Measurements from ENCODE around the gene PPIL1. TPM values are rescaled to one million over a fixed set of nuclear protein-coding genes. Genes with fewer than 3 reads are reported as not detected.
"Not testable (repeated sequence)": the region's sequence is repeated elsewhere in the genome, so short reads cannot be mapped to it uniquely, and the experiment has no call there.

The PPIL1 gene
- total and polyA plus RNA-seq, 2 experiments from 2014 or later, result 20.4 to 27.1 TPM

DNA sequence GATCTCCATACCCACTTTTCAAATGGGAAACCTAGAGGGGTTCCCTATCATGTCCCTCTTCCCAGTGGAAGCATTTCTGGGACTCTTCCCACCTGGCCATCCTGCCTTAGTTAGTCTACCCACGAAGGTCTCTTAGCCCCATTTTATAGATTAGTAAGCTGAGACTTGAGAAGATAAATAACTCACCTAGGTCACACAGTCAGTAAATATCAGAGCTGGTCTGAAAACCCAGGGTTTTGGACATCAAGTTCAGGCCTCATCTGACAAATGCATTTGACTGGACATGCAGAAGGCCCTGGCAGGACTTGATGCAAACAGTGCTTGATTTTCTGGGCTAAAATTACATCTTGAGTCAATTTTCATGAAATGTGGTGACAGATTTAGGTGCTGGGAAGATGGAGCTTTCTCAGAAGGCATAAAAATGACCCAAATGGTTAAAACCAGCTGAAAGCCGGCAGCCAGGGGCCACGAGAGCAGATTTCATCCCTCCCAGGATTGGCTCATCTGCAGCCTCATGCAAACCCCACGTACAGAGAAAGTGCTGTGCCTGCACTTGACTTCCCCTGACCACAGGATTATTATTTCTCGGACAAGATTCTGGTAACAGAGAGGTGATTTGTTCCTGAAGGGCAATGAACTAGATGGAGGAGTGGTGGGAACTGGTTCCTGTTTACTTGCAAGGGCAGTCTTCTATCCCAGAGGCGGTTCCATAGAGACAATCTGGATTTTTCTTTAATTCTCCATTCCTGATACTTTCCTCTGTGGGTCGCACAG, 58.5 kb downstream of the PPIL1 start:
- H3K9me2 ChIP-seq (ENCODE audit: insufficient read depth), result no peaks in the 10 kb centered on the region
- no peaks in the 10 kb centered on the region for H4K20me1 ChIP-seq (ENCODE audit: insufficient read depth)
- H3K9me3 ChIP-seq (ENCODE audit: low read depth), result no peaks in the 10 kb centered on the region
- no peak overlapping the region for H3K4me3 ChIP-seq
- H3K9ac ChIP-seq, result no peak overlapping the region
- H3K27me3 ChIP-seq (replicated peaks; ENCODE audit: insufficient read depth), result no peaks in the 10 kb centered on the region
- H3F3A ChIP-seq (ENCODE audit: insufficient read depth), result peaks cover 7% of the 10 kb centered on the region; the same call in 1 of the 2 replicates
- no peaks in the 10 kb centered on the region for H3K79me2 ChIP-seq (ENCODE audit: insufficient read depth)
- no peak overlapping the region for H3K27ac ChIP-seq
- 56 to 57% methylated on average over 7 of the region's 7 CpGs for WGBS, 2 experiments (ENCODE audit: low coverage in 1 of 2, low lambda C conversion rate in 2 of 2, missing lambda C conversion rate in 2 of 2)
- no peak for DNase-seq
- no peak overlapping the region for H2AFZ ChIP-seq
- no peak overlapping the region for H3K4me2 ChIP-seq (ENCODE audit: unreplicated experiment)
- TF ChIP-seq EZH2 (IDR thresholded peaks at IDR 0.05; ENCODE audit: insufficient read depth, poor library complexity, severe bottlenecking) (no peak), EZH2phosphoT487 (IDR thresholded peaks at IDR 0.05; ENCODE audit: insufficient read depth, low read depth) (no peak)
- 0 out of 2 replicates have a peak, but pooled peaks cover 4% of the 10 kb centered on the region for H3K4me1 ChIP-seq (ENCODE audit: insufficient read depth)
- in situ Hi-C loops (cut with MboI), result no loop called here
- no peaks in the 10 kb centered on the region for H3K36me3 ChIP-seq (ENCODE audit: low read depth)

- no peaks in the 10 kb centered on the region for H3F3A ChIP-seq (ENCODE audit: insufficient read depth)
- H2AFZ ChIP-seq, result no peak overlapping the region
- no peak overlapping the region for H3K4me2 ChIP-seq (ENCODE audit: unreplicated experiment)
- H3K9ac ChIP-seq, result no peak overlapping the region
- no peaks in the 10 kb centered on the region for H3K36me3 ChIP-seq (ENCODE audit: low read depth)
- TF ChIP-seq EZH2 (IDR thresholded peaks at IDR 0.05; ENCODE audit: insufficient read depth, poor library complexity, severe bottlenecking) (no peak), EZH2phosphoT487 (IDR thresholded peaks at IDR 0.05; ENCODE audit: insufficient read depth, low read depth) (no peak)
- H4K20me1 ChIP-seq (ENCODE audit: insufficient read depth), result no peaks in the 10 kb centered on the region
- peaks cover 3% of the 10 kb centered on the region; the same call in 1 of the 2 replicates for H3K27me3 ChIP-seq (replicated peaks; ENCODE audit: insufficient read depth)
- H3K4me1 ChIP-seq (ENCODE audit: insufficient read depth), result no peaks in the 10 kb centered on the region
- no peaks in the 10 kb centered on the region for H3K9me3 ChIP-seq (ENCODE audit: low read depth)
- no peak overlapping the region for H3K27ac ChIP-seq
- no peaks in the 10 kb centered on the region for H3K79me2 ChIP-seq (ENCODE audit: insufficient read depth)
- WGBS, 2 experiments (ENCODE audit: low coverage in 1 of 2, low lambda C conversion rate in 2 of 2, missing lambda C conversion rate in 2 of 2), result 79 to 80% methylated on average over 7 of the region's 7 CpGs
- no peak for DNase-seq
- H3K4me3 ChIP-seq, result no peak overlapping the region
- in situ Hi-C loops (cut with MboI), result no loop called here
- H3K9me2 ChIP-seq (ENCODE audit: insufficient read depth), result no peaks in the 10 kb centered on the region
Measured at GRCh38 chr6:36814249-36814648, 60.4 kb downstream of the PPIL1 start.

DNA sequence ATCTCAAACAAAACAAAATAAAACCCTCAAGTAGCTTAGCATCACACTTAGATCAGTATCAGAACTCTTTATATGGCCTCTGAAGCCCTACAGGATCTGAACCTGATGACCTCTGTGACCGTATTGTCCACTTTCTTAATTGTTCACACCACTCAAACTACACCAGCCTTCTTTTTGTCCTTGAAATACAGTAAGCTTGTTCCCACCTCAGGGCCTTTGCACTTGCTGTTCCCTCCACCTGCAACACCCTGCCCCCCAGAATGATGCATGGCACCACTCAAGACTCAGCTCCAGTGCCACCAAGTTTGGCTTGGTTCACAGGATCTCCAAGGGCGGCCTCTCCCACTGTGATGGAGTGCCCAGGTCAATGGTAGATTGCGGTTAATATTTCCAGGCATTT, 61.1 kb downstream of the PPIL1 start:
- DNase-seq, result no peak
- Histone ChIP-seq H3K4me2 (ENCODE audit: unreplicated experiment) (no peak overlapping the region), H3K27me3 (replicated peaks; ENCODE audit: insufficient read depth) (peaks cover 9% of the 10 kb centered on the region; the same call in 1 of the 2 replicates), H3K27ac (no peak overlapping the region), H3F3A (ENCODE audit: insufficient read depth) (no peaks in the 10 kb centered on the region), H3K9me2 (ENCODE audit: insufficient read depth) (no peaks in the 10 kb centered on the region), H3K79me2 (ENCODE audit: insufficient read depth) (no peaks in the 10 kb centered on the region), H3K4me3 (no peak overlapping the region), H4K20me1 (ENCODE audit: insufficient read depth) (no peaks in the 10 kb centered on the region), H3K9ac (no peak overlapping the region), H2AFZ (no peak overlapping the region), H3K36me3 (ENCODE audit: low read depth) (no peaks in the 10 kb centered on the region), H3K4me1 (ENCODE audit: insufficient read depth) (no peaks in the 10 kb centered on the region), H3K9me3 (ENCODE audit: low read depth) (no peaks in the 10 kb centered on the region)
- WGBS, 2 experiments (ENCODE audit: low coverage in 1 of 2, low lambda C conversion rate in 2 of 2, missing lambda C conversion rate in 2 of 2), result 58 to 63% methylated on average over 3 of the region's 3 CpGs
- in situ Hi-C loops (cut with MboI), result no loop called here
- no peak for TF ChIP-seq EZH2 (IDR thresholded peaks at IDR 0.05; ENCODE audit: insufficient read depth, poor library complexity, severe bottlenecking)
- no peak for TF ChIP-seq EZH2phosphoT487 (IDR thresholded peaks at IDR 0.05; ENCODE audit: insufficient read depth, low read depth)

DNA sequence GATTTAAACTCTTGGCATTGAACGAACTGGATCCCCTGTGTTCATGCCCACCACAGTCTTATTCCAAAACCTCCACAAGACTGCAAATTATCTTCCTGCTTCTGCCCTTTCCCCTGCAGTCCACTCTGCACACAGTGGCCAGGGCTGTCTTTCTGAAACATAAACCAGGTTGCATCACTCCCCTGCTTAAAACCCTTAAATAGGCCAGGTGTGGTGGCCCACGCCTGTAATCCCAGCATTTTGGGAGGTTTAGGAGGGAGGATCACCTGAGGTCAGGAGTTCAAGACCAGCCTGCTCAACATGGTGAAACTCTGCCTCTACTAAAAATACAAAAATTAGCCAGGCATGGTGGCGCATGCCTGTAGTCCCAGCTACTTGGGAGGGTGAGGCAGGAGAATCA, 61.6 kb downstream of the PPIL1 start:
- H3K9ac ChIP-seq; H3K9me2 ChIP-seq (ENCODE audit: insufficient read depth); DNase-seq; H3K79me2 ChIP-seq (ENCODE audit: insufficient read depth); H3K36me3 ChIP-seq (ENCODE audit: low read depth); H3K9me3 ChIP-seq (ENCODE audit: low read depth); H3K4me3 ChIP-seq; H4K20me1 ChIP-seq (ENCODE audit: insufficient read depth); H3K27me3 ChIP-seq (replicated peaks; ENCODE audit: insufficient read depth); H3F3A ChIP-seq (ENCODE audit: insufficient read depth); H3K4me1 ChIP-seq (ENCODE audit: insufficient read depth); H3K27ac ChIP-seq; in situ Hi-C loops (cut with MboI); H3K4me2 ChIP-seq (ENCODE audit: unreplicated experiment); H2AFZ ChIP-seq: not testable (repeated sequence)
- 88 to 89% methylated on average over 3 of the region's 3 CpGs for WGBS, 2 experiments (ENCODE audit: low coverage in 1 of 2, low lambda C conversion rate in 2 of 2, missing lambda C conversion rate in 2 of 2)
